SK-N-SH treated with all-trans-retinoic acid at 6 μM for 48 hours (cell line): Measurements from ENCODE around the gene ST8SIA3.

ENCODE experiments used
- ATAC-seq: fragments of 200-7000 bp; cut with Tn5 transposase; 3 replicates; pipeline ENCODE4 v1.9.1; 2020; ENCODE audit warnings: mild to moderate bottlenecking, moderate library complexity
- ARNTL ChIP-seq: fragments of 450-650 bp; formaldehyde crosslinking; IDR thresholded peaks from 2 replicates; pipeline ENCODE4 v1.5.0; 2020; ENCODE audit warnings: low read depth, mild to moderate bottlenecking, moderate library complexity, borderline replicate concordance
- CSDC2 ChIP-seq: fragments of 250-450 bp; sonication (Bioruptor Pico); IDR thresholded peaks from 2 replicates; pipeline ENCODE4 v1.5.0; 2020; ENCODE audit warnings: mild to moderate bottlenecking, moderate library complexity
- ESRRG ChIP-seq: fragments of 250-450 bp; sonication (Bioruptor Pico); IDR thresholded peaks from 2 replicates; pipeline ENCODE4 v1.6.1; 2021; ENCODE audit warnings: mild to moderate bottlenecking
- GLIS3 ChIP-seq: fragments of 250-450 bp; sonication (Bioruptor Pico); IDR thresholded peaks from 2 replicates; pipeline ENCODE4 v1.5.0; 2020; ENCODE audit warnings: mild to moderate bottlenecking, moderate library complexity
- ISL1 ChIP-seq: fragments of 250-450 bp; sonication (Bioruptor Pico); IDR thresholded peaks from 2 replicates; pipeline ENCODE4 v2.1.2; 2022; ENCODE audit warnings: mild to moderate bottlenecking, moderate library complexity
- OSR1 ChIP-seq: fragments of 250-450 bp; sonication (Bioruptor Pico); IDR thresholded peaks from 2 replicates; pipeline ENCODE4 v1.8.0; 2022; ENCODE audit warnings: moderate library complexity, mild to moderate bottlenecking, inconsistent platforms
- PPARA ChIP-seq: fragments of 250-450 bp; sonication (Bioruptor Pico); IDR thresholded peaks from 2 replicates; pipeline ENCODE4 v1.5.0; 2020; ENCODE audit warnings: mild to moderate bottlenecking, borderline replicate concordance
- RARB ChIP-seq: fragments of 250-450 bp; sonication (Bioruptor Pico); IDR thresholded peaks from 2 replicates; pipeline ENCODE4 v1.8.0; 2021; ENCODE audit warnings: mild to moderate bottlenecking, moderate library complexity
- SNAI2 ChIP-seq: fragments of 250-450 bp; sonication (Bioruptor Pico); IDR thresholded peaks from 2 replicates; pipeline ENCODE4 v1.5.0; 2020; ENCODE audit warnings: mild to moderate bottlenecking, moderate library complexity
- TOX ChIP-seq: fragments of 250-450 bp; sonication (Bioruptor Pico); IDR thresholded peaks from 2 replicates; pipeline ENCODE4 v1.8.0; 2021; ENCODE audit warnings: mild to moderate bottlenecking, moderate library complexity, borderline replicate concordance
- ZC3H10 ChIP-seq: fragments of 250-450 bp; sonication (Bioruptor Pico); IDR thresholded peaks from 2 replicates; pipeline ENCODE4 v1.5.1; 2021; ENCODE audit warnings: mild to moderate bottlenecking, moderate library complexity
- ZFP3 ChIP-seq: fragments of 250-450 bp; sonication (Bioruptor Pico); IDR thresholded peaks from 2 replicates; pipeline ENCODE4 v1.5.0; 2020; ENCODE audit warnings: mild to moderate bottlenecking, moderate library complexity
- ZNF565 ChIP-seq: fragments of 450-650 bp; formaldehyde crosslinking; conservative IDR thresholded peaks from 2 replicates; pipeline ENCODE4 v1.5.0; 2020; ENCODE audit warnings: low read depth, mild to moderate bottlenecking, moderate library complexity
- ZNF70 ChIP-seq: fragments of 450-650 bp; formaldehyde crosslinking; IDR thresholded peaks from 2 replicates; pipeline ENCODE4 v1.5.0; 2020; ENCODE audit warnings: mild to moderate bottlenecking, moderate library complexity
- ZNF8 ChIP-seq: fragments of 450-650 bp; formaldehyde crosslinking; IDR thresholded peaks from 2 replicates; pipeline ENCODE4 v1.5.0; 2020; ENCODE audit warnings: mild to moderate bottlenecking, moderate library complexity
- TF ChIP-seq, protein P1 (sequence below): fragments of 250-450 bp; sonication (Bioruptor Pico); IDR thresholded peaks from 2 replicates; pipeline ENCODE4 v1.8.0; 2021; ENCODE audit warnings: low read depth, mild to moderate bottlenecking, moderate library complexity, borderline replicate concordance
- TF ChIP-seq, protein P2 (sequence below): fragments of 250-450 bp; sonication (Bioruptor Pico); IDR thresholded peaks from 2 replicates; pipeline ENCODE4 v1.5.1; 2020; ENCODE audit warnings: low read depth, mild to moderate bottlenecking, moderate library complexity
- TF ChIP-seq, protein P3 (sequence below): fragments of 250-450 bp; sonication (Bioruptor Pico); IDR thresholded peaks from 2 replicates; pipeline ENCODE4 v1.8.0; 2020; ENCODE audit warnings: mild to moderate bottlenecking, moderate library complexity, borderline replicate concordance
- TF ChIP-seq, protein P4 (sequence below): fragments of 250-450 bp; sonication (Bioruptor Pico); IDR thresholded peaks from 2 replicates; pipeline ENCODE4 v1.5.0; 2020; ENCODE audit warnings: mild to moderate bottlenecking, moderate library complexity
- TF ChIP-seq, protein P5 (sequence below): fragments of 250-450 bp; sonication (Bioruptor Pico); IDR thresholded peaks from 2 replicates; pipeline ENCODE4 v1.5.1; 2021; ENCODE audit warnings: mild to moderate bottlenecking, moderate library complexity

Gene ST8SIA3

DNA sequence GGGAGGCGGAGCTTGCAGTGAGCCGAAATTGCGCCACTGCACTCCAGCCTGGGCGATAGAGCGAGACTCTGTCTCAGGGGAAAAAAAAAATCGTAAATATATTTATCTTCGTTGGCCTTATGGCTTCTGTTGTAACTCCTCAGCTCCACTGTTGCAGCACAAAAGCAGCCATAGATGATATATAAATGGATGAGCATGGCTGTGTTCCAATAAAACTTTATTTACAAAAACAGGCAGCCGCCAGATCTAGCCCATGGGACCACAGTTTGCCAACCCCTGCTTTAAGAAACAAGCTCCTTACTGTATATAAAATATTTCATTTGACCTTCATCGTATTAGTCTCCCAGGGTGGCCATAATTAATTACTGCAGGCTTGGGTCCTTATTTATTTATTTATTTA, 20.1 kb downstream of the ST8SIA3 start:
- no peak for TF ChIP-seq CSDC2 (CRISPR knock-in tag)
- TF ChIP-seq ARNTL (CRISPR knock-in tag), result no peak
- no peak for TF ChIP-seq ZC3H10
- TF ChIP-seq RARB (CRISPR knock-in tag), result no peak
- TF ChIP-seq PPARA (CRISPR knock-in tag), result no peak
- TF ChIP-seq SNAI2 (CRISPR knock-in tag), result no peak
- TF ChIP-seq ZNF70, result no peak
- TF ChIP-seq, protein P1, sequence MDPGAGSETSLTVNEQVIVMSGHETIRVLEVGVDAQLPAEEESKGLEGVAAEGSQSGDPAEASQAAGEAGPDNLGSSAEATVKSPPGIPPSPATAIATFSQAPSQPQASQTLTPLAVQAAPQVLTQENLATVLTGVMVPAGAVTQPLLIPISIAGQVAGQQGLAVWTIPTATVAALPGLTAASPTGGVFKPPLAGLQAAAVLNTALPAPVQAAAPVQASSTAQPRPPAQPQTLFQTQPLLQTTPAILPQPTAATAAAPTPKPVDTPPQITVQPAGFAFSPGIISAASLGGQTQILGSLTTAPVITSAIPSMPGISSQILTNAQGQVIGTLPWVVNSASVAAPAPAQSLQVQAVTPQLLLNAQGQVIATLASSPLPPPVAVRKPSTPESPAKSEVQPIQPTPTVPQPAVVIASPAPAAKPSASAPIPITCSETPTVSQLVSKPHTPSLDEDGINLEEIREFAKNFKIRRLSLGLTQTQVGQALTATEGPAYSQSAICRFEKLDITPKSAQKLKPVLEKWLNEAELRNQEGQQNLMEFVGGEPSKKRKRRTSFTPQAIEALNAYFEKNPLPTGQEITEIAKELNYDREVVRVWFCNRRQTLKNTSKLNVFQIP (CRISPR knock-in tag), result no peak
- no peak for TF ChIP-seq ZNF565 (CRISPR knock-in tag)
- TF ChIP-seq TOX, result no peak
- TF ChIP-seq, all 23 proteins: peak for 0
- no peak for ATAC-seq

DNA sequence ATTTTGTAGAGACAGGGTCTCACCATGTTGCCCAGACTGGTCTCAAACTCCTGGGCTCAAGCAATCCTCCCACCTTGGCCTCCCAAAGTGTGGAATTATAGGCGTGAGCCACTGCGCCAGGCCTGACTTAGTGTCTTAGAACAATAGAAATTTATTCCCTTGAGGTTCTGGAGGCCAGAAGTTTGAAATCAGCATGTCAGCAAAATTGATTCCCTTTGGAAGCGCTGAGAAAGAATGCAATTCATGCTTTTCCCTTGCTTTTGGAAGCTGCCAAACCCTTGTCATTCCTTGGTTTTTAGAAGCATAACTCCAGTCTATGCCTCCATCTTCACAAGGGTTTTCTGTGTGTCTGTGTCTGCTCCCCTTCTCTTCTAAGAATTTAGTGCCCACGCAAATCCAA, 20.7 kb downstream of the ST8SIA3 start:
- no peak for ATAC-seq
- TF ChIP-seq ZNF565 (CRISPR knock-in tag), result no peak
- TF ChIP-seq, protein P2, sequence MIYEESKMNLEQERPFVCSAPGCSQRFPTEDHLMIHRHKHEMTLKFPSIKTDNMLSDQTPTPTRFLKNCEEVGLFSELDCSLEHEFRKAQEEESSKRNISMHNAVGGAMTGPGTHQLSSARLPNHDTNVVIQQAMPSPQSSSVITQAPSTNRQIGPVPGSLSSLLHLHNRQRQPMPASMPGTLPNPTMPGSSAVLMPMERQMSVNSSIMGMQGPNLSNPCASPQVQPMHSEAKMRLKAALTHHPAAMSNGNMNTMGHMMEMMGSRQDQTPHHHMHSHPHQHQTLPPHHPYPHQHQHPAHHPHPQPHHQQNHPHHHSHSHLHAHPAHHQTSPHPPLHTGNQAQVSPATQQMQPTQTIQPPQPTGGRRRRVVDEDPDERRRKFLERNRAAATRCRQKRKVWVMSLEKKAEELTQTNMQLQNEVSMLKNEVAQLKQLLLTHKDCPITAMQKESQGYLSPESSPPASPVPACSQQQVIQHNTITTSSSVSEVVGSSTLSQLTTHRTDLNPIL, result no peak
- TF ChIP-seq, protein P1 (CRISPR knock-in tag), result no peak
- no peak for TF ChIP-seq ZFP3 (CRISPR knock-in tag)
- no peak for TF ChIP-seq CSDC2 (CRISPR knock-in tag)
- TF ChIP-seq ZNF8 (CRISPR knock-in tag), result no peak
- no peak for TF ChIP-seq ESRRG (CRISPR knock-in tag)
- no peak for TF ChIP-seq OSR1 (CRISPR knock-in tag)
- TF ChIP-seq ISL1, result no peak
- no peak for TF ChIP-seq ZNF70
- TF ChIP-seq SNAI2 (CRISPR knock-in tag), result no peak
- TF ChIP-seq PPARA (CRISPR knock-in tag), result no peak
- TF ChIP-seq, protein P3, sequence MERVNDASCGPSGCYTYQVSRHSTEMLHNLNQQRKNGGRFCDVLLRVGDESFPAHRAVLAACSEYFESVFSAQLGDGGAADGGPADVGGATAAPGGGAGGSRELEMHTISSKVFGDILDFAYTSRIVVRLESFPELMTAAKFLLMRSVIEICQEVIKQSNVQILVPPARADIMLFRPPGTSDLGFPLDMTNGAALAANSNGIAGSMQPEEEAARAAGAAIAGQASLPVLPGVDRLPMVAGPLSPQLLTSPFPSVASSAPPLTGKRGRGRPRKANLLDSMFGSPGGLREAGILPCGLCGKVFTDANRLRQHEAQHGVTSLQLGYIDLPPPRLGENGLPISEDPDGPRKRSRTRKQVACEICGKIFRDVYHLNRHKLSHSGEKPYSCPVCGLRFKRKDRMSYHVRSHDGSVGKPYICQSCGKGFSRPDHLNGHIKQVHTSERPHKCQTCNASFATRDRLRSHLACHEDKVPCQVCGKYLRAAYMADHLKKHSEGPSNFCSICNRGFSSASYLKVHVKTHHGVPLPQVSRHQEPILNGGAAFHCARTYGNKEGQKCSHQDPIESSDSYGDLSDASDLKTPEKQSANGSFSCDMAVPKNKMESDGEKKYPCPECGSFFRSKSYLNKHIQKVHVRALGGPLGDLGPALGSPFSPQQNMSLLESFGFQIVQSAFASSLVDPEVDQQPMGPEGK (CRISPR knock-in tag), result no peak
- TF ChIP-seq, protein P4, sequence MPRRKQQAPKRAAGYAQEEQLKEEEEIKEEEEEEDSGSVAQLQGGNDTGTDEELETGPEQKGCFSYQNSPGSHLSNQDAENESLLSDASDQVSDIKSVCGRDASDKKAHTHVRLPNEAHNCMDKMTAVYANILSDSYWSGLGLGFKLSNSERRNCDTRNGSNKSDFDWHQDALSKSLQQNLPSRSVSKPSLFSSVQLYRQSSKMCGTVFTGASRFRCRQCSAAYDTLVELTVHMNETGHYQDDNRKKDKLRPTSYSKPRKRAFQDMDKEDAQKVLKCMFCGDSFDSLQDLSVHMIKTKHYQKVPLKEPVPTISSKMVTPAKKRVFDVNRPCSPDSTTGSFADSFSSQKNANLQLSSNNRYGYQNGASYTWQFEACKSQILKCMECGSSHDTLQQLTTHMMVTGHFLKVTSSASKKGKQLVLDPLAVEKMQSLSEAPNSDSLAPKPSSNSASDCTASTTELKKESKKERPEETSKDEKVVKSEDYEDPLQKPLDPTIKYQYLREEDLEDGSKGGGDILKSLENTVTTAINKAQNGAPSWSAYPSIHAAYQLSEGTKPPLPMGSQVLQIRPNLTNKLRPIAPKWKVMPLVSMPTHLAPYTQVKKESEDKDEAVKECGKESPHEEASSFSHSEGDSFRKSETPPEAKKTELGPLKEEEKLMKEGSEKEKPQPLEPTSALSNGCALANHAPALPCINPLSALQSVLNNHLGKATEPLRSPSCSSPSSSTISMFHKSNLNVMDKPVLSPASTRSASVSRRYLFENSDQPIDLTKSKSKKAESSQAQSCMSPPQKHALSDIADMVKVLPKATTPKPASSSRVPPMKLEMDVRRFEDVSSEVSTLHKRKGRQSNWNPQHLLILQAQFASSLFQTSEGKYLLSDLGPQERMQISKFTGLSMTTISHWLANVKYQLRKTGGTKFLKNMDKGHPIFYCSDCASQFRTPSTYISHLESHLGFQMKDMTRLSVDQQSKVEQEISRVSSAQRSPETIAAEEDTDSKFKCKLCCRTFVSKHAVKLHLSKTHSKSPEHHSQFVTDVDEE (CRISPR knock-in tag), result no peak
- TF ChIP-seq GLIS3 (CRISPR knock-in tag), result no peak
- TF ChIP-seq, all 23 proteins: peak for 0

DNA sequence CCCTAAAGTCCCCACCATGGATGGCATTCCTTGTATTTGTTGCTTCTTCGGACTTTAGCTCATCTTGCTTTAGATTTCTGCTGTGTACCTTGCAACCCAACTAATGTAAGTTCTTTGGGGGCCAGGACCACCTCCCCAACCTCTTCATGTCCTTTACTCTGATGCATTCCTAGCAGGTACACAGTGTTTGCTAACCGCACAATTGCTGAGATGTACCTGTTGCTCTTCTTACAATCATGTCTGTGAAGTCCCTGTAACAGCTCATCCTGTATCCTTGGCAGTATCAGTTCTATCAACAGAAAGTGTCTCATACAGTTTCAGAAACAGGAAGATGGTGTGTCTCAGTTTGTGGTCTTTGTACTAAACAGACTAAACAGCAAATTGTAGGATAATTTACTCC, 24.1 kb downstream of the ST8SIA3 start:
- no peak for ATAC-seq
- TF ChIP-seq ZNF8 (CRISPR knock-in tag) (no peak), ZFP3 (CRISPR knock-in tag) (no peak), CSDC2 (CRISPR knock-in tag) (no peak), ARNTL (CRISPR knock-in tag) (no peak), TOX (no peak), OSR1 (CRISPR knock-in tag) (no peak), RARB (CRISPR knock-in tag) (no peak), ZNF70 (no peak)
- TF ChIP-seq, protein P4 (CRISPR knock-in tag), result no peak
- TF ChIP-seq, protein P2, result no peak
- TF ChIP-seq, protein P5, sequence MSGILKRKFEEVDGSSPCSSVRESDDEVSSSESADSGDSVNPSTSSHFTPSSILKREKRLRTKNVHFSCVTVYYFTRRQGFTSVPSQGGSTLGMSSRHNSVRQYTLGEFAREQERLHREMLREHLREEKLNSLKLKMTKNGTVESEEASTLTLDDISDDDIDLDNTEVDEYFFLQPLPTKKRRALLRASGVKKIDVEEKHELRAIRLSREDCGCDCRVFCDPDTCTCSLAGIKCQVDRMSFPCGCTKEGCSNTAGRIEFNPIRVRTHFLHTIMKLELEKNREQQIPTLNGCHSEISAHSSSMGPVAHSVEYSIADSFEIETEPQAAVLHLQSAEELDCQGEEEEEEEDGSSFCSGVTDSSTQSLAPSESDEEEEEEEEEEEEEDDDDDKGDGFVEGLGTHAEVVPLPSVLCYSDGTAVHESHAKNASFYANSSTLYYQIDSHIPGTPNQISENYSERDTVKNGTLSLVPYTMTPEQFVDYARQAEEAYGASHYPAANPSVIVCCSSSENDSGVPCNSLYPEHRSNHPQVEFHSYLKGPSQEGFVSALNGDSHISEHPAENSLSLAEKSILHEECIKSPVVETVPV (CRISPR knock-in tag), result no peak
